Astrocyte of the cerebellum (primary cell): ENCODE data around the gene ASPDH.

ENCODE experiments used
- DNase-seq: peaks from one replicate; pipeline ENCODE4 v3.0.0-alpha.2; 2011; ENCODE audit warnings: low read depth
- H3K4me3 ChIP-seq: 2 replicates; pipeline ENCODE4 v1.5.1; 2011; ENCODE audit warnings: mild to moderate bottlenecking, low read depth, low read length, moderate library complexity
- CTCF ChIP-seq: IDR thresholded peaks from 2 replicates; pipeline ENCODE4 v1.5.1; 2012; ENCODE audit warnings: low read length, low read depth, moderate library complexity, mild to moderate bottlenecking; ENCODE audit errors: missing control alignments
- in situ Hi-C: cut with HindIII; loops from 2 replicates; pipeline ENCODE4 v1.10.0; 2017; ENCODE audit warnings: low sequenced_read_pairs

ASPDH gene

GRCh38 chr19:50501568-50502475 is 11.9 kb downstream of the ASPDH start:
- no peak overlapping the region for H3K4me3 ChIP-seq
- in situ Hi-C loops, result no loop called here
- no peak for TF ChIP-seq CTCF
- DNase-seq, result no peak

GRCh38 chr19:50501186-50501567 is 12.5 kb downstream of the ASPDH start:
- in situ Hi-C loops, result no loop called here
- TF ChIP-seq CTCF, result no peak
- DNase-seq, result no peak
- no peak overlapping the region for H3K4me3 ChIP-seq

GRCh38 chr19:50500753-50501151 is 13.0 kb downstream of the ASPDH start:
- in situ Hi-C loops, result no loop called here
- DNase-seq, result no peak
- no peak for TF ChIP-seq CTCF
- no peak overlapping the region for H3K4me3 ChIP-seq

GRCh38 chr19:50500060-50500752 is 13.5 kb downstream of the ASPDH start:
- DNase-seq, result no peak
- H3K4me3 ChIP-seq, result no peak overlapping the region
- in situ Hi-C loops, result no loop called here
- peak; percentile 11 for TF ChIP-seq CTCF

- in situ Hi-C loops, result no loop called here
- H3K4me3 ChIP-seq, result no peak overlapping the region
- TF ChIP-seq CTCF, result no peak
- no peak for DNase-seq
Observed at GRCh38 chr19:50498219-50499056, 15.3 kb downstream of the ASPDH start.

GRCh38 chr19:50497022-50497405 is 16.7 kb downstream of the ASPDH start:
- TF ChIP-seq CTCF, result no peak
- no peak for DNase-seq
- no peak overlapping the region for H3K4me3 ChIP-seq
- in situ Hi-C loops, result no loop called here
